ENCODE data around the gene PDIA2.

GRCh38 chr16:297832-298231 is 14.9 kb downstream of the PDIA2 start:
- no peak for TF ChIP-seq CTCF (conservative IDR thresholded peaks at IDR 0.05)
- TF ChIP-seq ZFX (IDR thresholded peaks at IDR 0.05), result no peak
